ENCODE results near the gene FOLR3. TPM values are rescaled to one million over a fixed set of nuclear protein-coding genes. Genes with fewer than 3 reads are reported as not detected.
A peak's percentile ranks its signal among the peaks of the same experiment; 100 is the strongest.

FOLR3 gene
- total and polyA plus RNA-seq, 4 donors: 1.1 to 14.0 (median 5.8) TPM

- Histone ChIP-seq H3K9ac (ENCODE audit: insufficient read depth in 1 of 2, low read length in 2 of 2) (peak overlapping the region; percentile 71 to 80), H3K4me1 (ENCODE audit: control insufficient read depth in 5 of 5, insufficient read depth in 5 of 5, low read length in 5 of 5) (peaks cover 0 to 13% (median under 1%) of the 10 kb centered on the region in 5 donors), H3K9me3 (ENCODE audit: control insufficient read depth in 4 of 4, insufficient read depth in 3 of 4, low read length in 3 of 4) (no peaks in the 10 kb centered on the region), H3K36me3 (ENCODE audit: control insufficient read depth in 4 of 4, insufficient read depth in 4 of 4, low read length in 4 of 4) (peaks cover 0 to 7% (median 0%) of the 10 kb centered on the region in 4 donors), H3K4me3 (no peak overlapping the region), H3K27me3 (ENCODE audit: control insufficient read depth in 3 of 3, insufficient read depth in 3 of 3, low read length in 2 of 3) (peaks cover 0 to 12% (median 0%) of the 10 kb centered on the region in 3 donors), H3K27ac (ENCODE audit: low read depth in 1 of 2, low read length in 1 of 2) (peak overlapping the region; percentile 94 to 97)
- WGBS, 2 donors: 65 to 66% methylated on average over 9 of the region's 9 CpGs
- TF ChIP-seq, protein P1, sequence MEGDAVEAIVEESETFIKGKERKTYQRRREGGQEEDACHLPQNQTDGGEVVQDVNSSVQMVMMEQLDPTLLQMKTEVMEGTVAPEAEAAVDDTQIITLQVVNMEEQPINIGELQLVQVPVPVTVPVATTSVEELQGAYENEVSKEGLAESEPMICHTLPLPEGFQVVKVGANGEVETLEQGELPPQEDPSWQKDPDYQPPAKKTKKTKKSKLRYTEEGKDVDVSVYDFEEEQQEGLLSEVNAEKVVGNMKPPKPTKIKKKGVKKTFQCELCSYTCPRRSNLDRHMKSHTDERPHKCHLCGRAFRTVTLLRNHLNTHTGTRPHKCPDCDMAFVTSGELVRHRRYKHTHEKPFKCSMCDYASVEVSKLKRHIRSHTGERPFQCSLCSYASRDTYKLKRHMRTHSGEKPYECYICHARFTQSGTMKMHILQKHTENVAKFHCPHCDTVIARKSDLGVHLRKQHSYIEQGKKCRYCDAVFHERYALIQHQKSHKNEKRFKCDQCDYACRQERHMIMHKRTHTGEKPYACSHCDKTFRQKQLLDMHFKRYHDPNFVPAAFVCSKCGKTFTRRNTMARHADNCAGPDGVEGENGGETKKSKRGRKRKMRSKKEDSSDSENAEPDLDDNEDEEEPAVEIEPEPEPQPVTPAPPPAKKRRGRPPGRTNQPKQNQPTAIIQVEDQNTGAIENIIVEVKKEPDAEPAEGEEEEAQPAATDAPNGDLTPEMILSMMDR (IDR thresholded peaks at IDR 0.05; ENCODE audit: control extremely low read depth, extremely low read depth): no peak
- no peak for DNase-seq
- no peak for ATAC-seq (ENCODE audit: insufficient read depth, low FRiP score)
Measured at GRCh38 chr11:72112978-72113808, 22.3 kb upstream of the FOLR3 start.

DNA sequence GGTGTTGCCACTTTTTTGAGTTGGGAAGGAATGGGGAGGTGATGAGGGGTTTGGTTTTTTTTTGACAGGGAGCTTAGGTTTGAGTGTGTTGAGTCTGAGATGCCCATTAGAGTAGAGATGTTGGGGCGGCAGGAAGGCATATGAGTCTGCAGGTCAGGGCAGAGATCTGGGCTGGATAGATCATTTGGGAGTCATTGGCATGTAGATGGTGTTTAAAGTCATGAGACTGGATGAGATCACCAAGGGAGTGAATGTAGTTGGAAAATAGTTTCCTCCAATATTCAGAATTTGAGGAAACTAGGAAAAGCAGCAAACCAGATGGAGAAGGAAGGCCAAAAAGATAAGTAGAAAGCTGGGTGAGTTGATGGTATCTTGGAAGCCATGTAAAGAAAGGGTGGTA, 21.0 kb upstream of the FOLR3 start:
- DNase-seq: no peak
- peaks cover 0 to 13% (median 0%) of the 10 kb centered on the region in 3 donors for H3K27me3 ChIP-seq (ENCODE audit: control insufficient read depth in 3 of 3, insufficient read depth in 3 of 3, low read length in 2 of 3)
- no peak overlapping the region for H3K27ac ChIP-seq (ENCODE audit: low read depth in 1 of 2, low read length in 1 of 2)
- H3K36me3 ChIP-seq (ENCODE audit: control insufficient read depth in 4 of 4, insufficient read depth in 4 of 4, low read length in 4 of 4): peaks cover 0 to 2% (median 0%) of the 10 kb centered on the region in 4 donors
- ATAC-seq (ENCODE audit: insufficient read depth, low FRiP score): no peak
- TF ChIP-seq, protein P1 (IDR thresholded peaks at IDR 0.05; ENCODE audit: control extremely low read depth, extremely low read depth): no peak
- no peak overlapping the region for H3K9ac ChIP-seq (ENCODE audit: insufficient read depth in 1 of 2, low read length in 2 of 2)
- H3K4me3 ChIP-seq: no peak overlapping the region
- peaks cover 0 to 13% (median 5%) of the 10 kb centered on the region in 5 donors for H3K4me1 ChIP-seq (ENCODE audit: control insufficient read depth in 5 of 5, insufficient read depth in 5 of 5, low read length in 5 of 5)
- H3K9me3 ChIP-seq (ENCODE audit: control insufficient read depth in 4 of 4, insufficient read depth in 3 of 4, low read length in 3 of 4): no peaks in the 10 kb centered on the region
- 97 to 100% methylated on average over 1 of the region's 1 CpG for WGBS, 2 donors

DNA sequence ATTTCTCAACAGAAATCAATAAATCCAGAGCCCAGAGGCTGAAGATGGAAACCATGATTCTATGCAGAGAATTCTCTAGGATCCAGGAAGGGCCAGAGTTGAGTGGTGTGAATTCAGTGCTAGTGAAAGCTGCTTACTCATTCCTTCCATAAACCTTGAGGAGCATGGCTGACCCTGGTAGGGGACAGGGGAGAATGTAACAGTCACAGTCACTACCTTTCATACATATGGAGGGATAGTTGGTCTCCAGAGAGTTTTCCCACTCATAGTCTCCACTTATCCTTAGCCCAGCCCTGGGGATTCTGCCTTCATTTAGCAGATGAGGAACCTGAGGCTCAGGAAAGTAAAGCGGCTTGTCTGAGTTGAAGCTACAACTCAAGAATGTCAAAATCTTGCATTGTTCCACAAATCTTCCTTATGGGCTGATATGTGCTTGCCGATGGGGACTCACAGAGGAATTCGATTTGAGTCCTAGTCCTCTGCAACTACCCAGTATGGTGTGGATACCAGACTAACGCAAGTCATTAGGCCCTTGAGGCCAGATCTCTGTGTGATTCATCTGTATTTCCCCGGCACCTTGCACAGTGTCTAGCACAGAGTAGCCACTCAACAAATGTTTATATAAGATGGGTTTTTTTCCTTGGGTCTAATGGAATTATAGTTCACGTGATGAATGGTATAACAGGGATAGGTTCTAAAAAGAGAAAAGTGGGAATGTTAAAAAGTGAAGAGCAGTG, 19.3 kb upstream of the FOLR3 start:
- TF ChIP-seq, protein P1 (IDR thresholded peaks at IDR 0.05; ENCODE audit: control extremely low read depth, extremely low read depth): no peak
- Histone ChIP-seq H3K27ac (ENCODE audit: low read depth in 1 of 2, low read length in 1 of 2) (no peak overlapping the region), H3K9me3 (ENCODE audit: control insufficient read depth in 4 of 4, insufficient read depth in 3 of 4, low read length in 3 of 4) (no peaks in the 10 kb centered on the region), H3K27me3 (ENCODE audit: control insufficient read depth in 3 of 3, insufficient read depth in 3 of 3, low read length in 2 of 3) (peaks cover 0 to 13% (median 0%) of the 10 kb centered on the region in 3 donors), H3K9ac (ENCODE audit: insufficient read depth in 1 of 2, low read length in 2 of 2) (no peak overlapping the region), H3K4me3 (no peak overlapping the region), H3K4me1 (ENCODE audit: control insufficient read depth in 5 of 5, insufficient read depth in 5 of 5, low read length in 5 of 5) (peaks cover 0 to 13% (median 5%) of the 10 kb centered on the region in 5 donors), H3K36me3 (ENCODE audit: control insufficient read depth in 4 of 4, insufficient read depth in 4 of 4, low read length in 4 of 4) (no peaks in the 10 kb centered on the region)
- ATAC-seq (ENCODE audit: insufficient read depth, low FRiP score) (no peak), DNase-seq (no peak)
- WGBS, 2 donors: 92 to 93% methylated on average over 6 of the region's 6 CpGs
